GM06990 (cell line): Measurements from ENCODE around the gene CYFIP2.

Source experiments
- DNase-seq: peaks from one replicate; pipeline ENCODE4 v3.0.0-alpha.2; 2011; ENCODE audit not compliant: insufficient read length; ENCODE audit errors: extremely low read depth
- H3K27me3 ChIP-seq: replicated peaks from 2 replicates; pipeline ENCODE4 v1.6.0; 2011; ENCODE audit warnings: low read length; ENCODE audit not compliant: control insufficient read depth, insufficient read depth
- H3K36me3 ChIP-seq: 2 replicates; pipeline ENCODE4 v1.5.1; 2011; ENCODE audit warnings: low read length; ENCODE audit not compliant: control insufficient read depth, insufficient read depth
- H3K4me3 ChIP-seq: replicated peaks from 2 replicates; pipeline ENCODE4 v1.5.1; 2011; ENCODE audit warnings: low read depth, mild to moderate bottlenecking, control low read depth, low read length
- TF ChIP-seq, protein P1 (sequence below): IDR thresholded peaks from 2 replicates; pipeline ENCODE4 v1.5.1; 2011; ENCODE audit warnings: low read length, control low read depth, mild to moderate bottlenecking, inconsistent platforms; ENCODE audit not compliant: insufficient read depth, poor library complexity, severe bottlenecking

CYFIP2 gene

GRCh38 chr5:157357823-157358222 is 91.9 kb downstream of the CYFIP2 start:
- DNase-seq = no peak
- H3K36me3 ChIP-seq = peaks cover 31% of the 10 kb centered on the region
- TF ChIP-seq, protein P1, sequence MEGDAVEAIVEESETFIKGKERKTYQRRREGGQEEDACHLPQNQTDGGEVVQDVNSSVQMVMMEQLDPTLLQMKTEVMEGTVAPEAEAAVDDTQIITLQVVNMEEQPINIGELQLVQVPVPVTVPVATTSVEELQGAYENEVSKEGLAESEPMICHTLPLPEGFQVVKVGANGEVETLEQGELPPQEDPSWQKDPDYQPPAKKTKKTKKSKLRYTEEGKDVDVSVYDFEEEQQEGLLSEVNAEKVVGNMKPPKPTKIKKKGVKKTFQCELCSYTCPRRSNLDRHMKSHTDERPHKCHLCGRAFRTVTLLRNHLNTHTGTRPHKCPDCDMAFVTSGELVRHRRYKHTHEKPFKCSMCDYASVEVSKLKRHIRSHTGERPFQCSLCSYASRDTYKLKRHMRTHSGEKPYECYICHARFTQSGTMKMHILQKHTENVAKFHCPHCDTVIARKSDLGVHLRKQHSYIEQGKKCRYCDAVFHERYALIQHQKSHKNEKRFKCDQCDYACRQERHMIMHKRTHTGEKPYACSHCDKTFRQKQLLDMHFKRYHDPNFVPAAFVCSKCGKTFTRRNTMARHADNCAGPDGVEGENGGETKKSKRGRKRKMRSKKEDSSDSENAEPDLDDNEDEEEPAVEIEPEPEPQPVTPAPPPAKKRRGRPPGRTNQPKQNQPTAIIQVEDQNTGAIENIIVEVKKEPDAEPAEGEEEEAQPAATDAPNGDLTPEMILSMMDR = no peak
- no peak overlapping the region for H3K4me3 ChIP-seq
- no peaks in the 10 kb centered on the region for H3K27me3 ChIP-seq

- DNase-seq = no peak
- Histone ChIP-seq H3K4me3 (no peak overlapping the region), H3K36me3 (peaks cover 37% of the 10 kb centered on the region), H3K27me3 (no peaks in the 10 kb centered on the region)
- TF ChIP-seq, protein P1 = no peak
Measured at GRCh38 chr5:157358871-157359270, 92.9 kb downstream of the CYFIP2 start.

DNA sequence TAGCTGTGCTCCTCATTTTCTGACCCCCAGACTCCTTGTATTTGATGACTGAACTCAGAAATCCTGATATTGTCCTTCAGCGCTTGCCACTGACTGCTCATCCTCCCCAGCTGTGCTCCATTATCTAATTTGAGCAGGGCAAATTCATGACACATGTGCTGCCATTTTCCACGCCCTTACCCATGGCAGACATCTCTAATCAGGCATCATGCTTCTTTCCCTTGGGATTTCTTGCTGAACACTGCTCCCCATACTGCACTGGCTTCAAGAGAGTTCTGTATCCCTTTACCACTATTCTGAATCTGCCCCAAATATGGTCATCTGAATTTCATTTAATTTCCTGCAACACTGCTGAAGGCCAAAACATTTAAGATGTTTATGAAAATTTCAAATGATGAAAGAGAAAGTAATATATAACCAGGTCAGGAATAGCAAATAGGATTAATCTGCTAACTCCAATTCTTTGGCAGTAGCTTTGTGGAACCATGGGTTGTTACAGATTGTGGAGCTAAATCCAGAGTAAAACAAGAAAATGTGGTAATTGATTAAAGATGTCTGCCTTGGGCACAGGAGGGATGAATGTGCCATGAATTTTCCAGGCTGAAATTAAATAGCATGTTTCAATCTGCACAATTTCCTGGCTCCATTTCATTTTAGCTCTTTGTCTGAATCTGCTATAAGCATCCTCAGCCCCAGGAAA is 93.6 kb downstream of the CYFIP2 start:
- TF ChIP-seq, protein P1 = no peak

DNA sequence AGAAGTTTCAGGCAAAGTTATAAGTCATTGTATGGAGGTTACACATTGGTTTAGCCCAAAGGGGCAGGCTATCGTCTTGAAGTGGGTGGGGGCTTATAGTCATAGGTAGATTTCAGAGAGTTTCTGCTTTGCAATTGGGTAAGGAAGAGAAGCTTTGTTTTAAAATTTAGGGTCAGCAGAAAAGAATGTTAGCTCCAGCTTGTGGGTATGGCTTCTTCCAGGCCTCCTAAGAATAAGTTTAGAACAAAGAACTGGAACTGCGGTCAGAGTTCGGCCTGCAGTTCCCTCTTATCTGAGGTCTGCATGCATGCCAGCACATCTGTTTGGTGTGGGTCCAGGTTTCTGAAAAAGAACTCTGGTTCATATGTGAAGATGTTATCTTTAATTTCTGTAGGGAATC is 96.1 kb downstream of the CYFIP2 start:
- Histone ChIP-seq H3K27me3 (no peaks in the 10 kb centered on the region), H3K36me3 (peaks cover 37% of the 10 kb centered on the region), H3K4me3 (no peak overlapping the region)
- no peak for DNase-seq
- TF ChIP-seq, protein P1 = no peak

More for the DNA sequence above, 93.6 kb downstream of the CYFIP2 start:
- DNase-seq = no peak
- Histone ChIP-seq H3K4me3 (no peak overlapping the region), H3K27me3 (no peaks in the 10 kb centered on the region), H3K36me3 (peaks cover 40% of the 10 kb centered on the region)

- H3K36me3 ChIP-seq = peaks cover 37% of the 10 kb centered on the region
- DNase-seq = no peak
Measured at GRCh38 chr5:157362502-157362901, 96.6 kb downstream of the CYFIP2 start.

More at GRCh38 chr5:157362502-157362901, 96.6 kb downstream of the CYFIP2 start:
- TF ChIP-seq, protein P1 = no peak
- Histone ChIP-seq H3K4me3 (no peak overlapping the region), H3K27me3 (no peaks in the 10 kb centered on the region)
